ENCODE results near the gene MAU2. TPM values are rescaled to one million over a fixed set of nuclear protein-coding genes. Genes with fewer than 3 reads are reported as not detected.

Gene MAU2
- total RNA-seq, 4 donors from 2014 or later: 20.9 to 78.2 (median 43.9) TPM

GRCh38 chr19:19306191-19306590 is 14.4 kb upstream of the MAU2 start:
- no peak for TF ChIP-seq CTCF (IDR thresholded peaks at IDR 0.05; ENCODE audit: low read depth)

GRCh38 chr19:19308373-19308772 is 12.3 kb upstream of the MAU2 start:
- no peak for TF ChIP-seq CTCF (IDR thresholded peaks at IDR 0.05; ENCODE audit: low read depth)

- no peak for TF ChIP-seq CTCF (IDR thresholded peaks at IDR 0.05; ENCODE audit: low read depth)
Measured at GRCh38 chr19:19315444-19315843, 5.2 kb upstream of the MAU2 start.

- no peak for TF ChIP-seq CTCF (IDR thresholded peaks at IDR 0.05; ENCODE audit: low read depth)
Measured at GRCh38 chr19:19316082-19316481, 4.5 kb upstream of the MAU2 start.

- no peak for TF ChIP-seq CTCF (IDR thresholded peaks at IDR 0.05; ENCODE audit: low read depth)
Measured at GRCh38 chr19:19319732-19320360, 783 bp upstream of the MAU2 start.

GRCh38 chr19:19321141-19321577 is 530 bp downstream of the MAU2 start:
- no peak for TF ChIP-seq CTCF (IDR thresholded peaks at IDR 0.05; ENCODE audit: low read depth)

GRCh38 chr19:19324059-19324770 is 3.6 kb downstream of the MAU2 start:
- no peak for TF ChIP-seq CTCF (IDR thresholded peaks at IDR 0.05; ENCODE audit: low read depth)
